ENCODE results near the gene NTN1.
"Not testable (repeated sequence)": the region's sequence is repeated elsewhere in the genome, so short reads cannot be mapped to it uniquely, and the experiment has no call there.

The NTN1 gene

GRCh38 chr17:9087921-9088320, 66.6 kb downstream of the NTN1 start:
- no peak for DNase-seq

DNA sequence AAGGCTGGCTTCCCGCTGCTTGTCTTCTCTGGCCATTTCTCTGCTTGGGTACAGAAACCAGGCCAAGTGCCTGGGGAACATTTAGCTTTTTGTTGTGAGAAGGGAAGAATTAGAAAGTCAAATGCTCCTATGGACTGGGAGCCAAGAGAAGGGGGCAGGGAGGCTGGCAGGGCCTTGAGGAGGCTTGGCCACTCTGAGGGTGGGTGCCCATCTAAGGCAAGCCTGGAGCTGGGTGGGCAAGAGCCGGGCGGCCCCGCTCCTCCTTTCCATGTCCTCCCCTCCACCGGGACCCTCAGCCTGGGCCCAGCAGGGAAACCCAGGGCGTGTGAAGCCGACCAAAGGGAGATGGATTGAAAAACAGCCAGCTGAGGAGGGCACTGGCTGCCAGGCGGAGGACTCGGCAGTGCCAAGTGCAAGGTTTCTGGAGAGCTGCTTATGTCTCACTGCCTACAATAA, 69.4 kb downstream of the NTN1 start:
- DNase-seq: no peak

DNA sequence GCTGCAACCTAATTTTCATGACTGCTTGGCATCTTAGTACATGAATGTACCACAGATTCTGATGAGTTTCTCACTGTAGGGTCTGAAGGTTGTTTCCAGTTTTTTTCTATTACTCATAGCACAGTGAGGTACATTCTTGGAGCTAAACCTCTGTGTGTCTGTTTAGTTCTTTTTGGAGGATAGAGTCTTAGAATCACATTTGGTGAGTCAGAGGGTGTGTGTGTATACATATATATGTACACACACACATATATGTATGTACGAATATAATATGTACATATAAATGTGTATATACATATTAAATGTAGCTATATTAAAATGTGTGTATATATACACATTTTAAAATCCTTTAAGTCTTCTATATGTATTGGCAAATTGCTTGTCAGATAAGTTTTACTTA, 72.9 kb downstream of the NTN1 start:
- DNase-seq: no peak

- no peak for DNase-seq
Measured at GRCh38 chr17:9095390-9095789, 74.1 kb downstream of the NTN1 start.

- no peak for DNase-seq
Measured at GRCh38 chr17:9098242-9098825, 77.0 kb downstream of the NTN1 start.

DNA sequence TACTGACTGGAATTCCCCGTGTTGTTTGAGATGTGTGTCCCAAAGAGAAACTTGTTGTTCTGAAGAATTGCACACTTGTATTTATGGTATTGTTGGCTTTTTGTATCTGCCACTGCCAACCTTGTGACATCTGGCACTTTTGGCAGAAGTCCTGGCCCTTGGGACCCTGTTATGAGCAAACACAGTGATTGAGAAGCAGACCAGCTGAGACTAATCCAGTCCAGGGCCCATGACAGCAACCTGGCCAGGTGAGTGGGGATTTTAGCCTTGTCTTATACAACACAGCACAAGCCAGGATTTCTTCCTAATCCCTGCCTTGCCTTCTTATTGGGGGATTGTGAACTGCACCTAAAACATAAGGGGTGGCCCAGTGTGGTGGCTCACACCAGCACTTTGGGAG, 80.0 kb downstream of the NTN1 start:
- DNase-seq: no peak

- DNase-seq: not testable (repeated sequence)
Measured at GRCh38 chr17:9103193-9103592, 81.9 kb downstream of the NTN1 start.

- DNase-seq: no peak
Measured at GRCh38 chr17:9104370-9105041, 83.2 kb downstream of the NTN1 start.

GRCh38 chr17:9105068-9105868, 84.0 kb downstream of the NTN1 start:
- no peak for DNase-seq

DNA sequence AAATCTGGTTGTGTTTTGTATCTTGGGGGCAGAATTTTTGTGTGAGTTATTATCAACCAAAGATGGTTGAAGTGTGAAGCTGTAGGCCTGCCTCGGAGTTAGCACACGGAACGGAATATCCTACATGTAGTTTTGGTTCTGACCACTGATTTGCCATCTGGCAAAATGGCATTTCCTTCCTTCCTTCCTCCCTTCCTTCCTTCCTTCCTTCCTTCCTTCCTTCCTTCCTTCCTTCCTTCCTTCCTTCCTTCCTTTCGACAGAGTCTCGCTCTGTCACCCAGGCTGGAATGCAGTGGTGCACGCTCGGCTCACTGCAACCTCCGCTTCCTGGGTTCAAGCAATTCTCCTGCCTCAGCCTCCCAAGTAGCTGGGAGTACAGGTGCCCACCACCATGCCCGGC, 85.0 kb downstream of the NTN1 start:
- DNase-seq: not testable (repeated sequence)

DNA sequence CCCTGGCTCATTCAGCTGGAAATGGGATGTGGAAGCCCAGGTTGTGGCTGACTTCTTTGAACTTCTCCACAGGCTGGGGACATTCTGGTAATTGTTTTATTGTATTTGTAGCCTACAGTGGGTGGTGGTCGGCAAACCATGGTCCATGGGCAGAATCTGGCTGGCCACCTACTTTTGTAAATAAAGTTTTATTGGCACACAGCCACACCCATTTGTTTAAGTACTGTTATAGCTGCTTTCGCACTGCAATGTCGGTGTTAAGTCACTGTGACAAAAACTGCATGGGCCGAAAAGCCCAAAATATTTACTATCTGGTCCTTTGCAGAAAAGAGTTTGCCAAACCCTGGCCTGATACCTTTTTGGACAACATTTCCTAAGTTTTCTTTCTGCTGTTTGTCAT, 86.2 kb downstream of the NTN1 start:
- DNase-seq: no peak

- DNase-seq: no peak
Measured at GRCh38 chr17:9108146-9108545, 86.8 kb downstream of the NTN1 start.

GRCh38 chr17:9109933-9110332, 88.6 kb downstream of the NTN1 start:
- no peak for DNase-seq

- no peak for DNase-seq
Measured at GRCh38 chr17:9110501-9110900, 89.2 kb downstream of the NTN1 start.

- DNase-seq: peak; percentile 76
Measured at GRCh38 chr17:9115214-9116191, 94.2 kb downstream of the NTN1 start.

- DNase-seq: no peak
Measured at GRCh38 chr17:9116311-9116835, 95.1 kb downstream of the NTN1 start.

GRCh38 chr17:9116861-9117568, 95.7 kb downstream of the NTN1 start:
- DNase-seq: no peak

GRCh38 chr17:9120471-9120870, 99.2 kb downstream of the NTN1 start:
- no peak for DNase-seq

DNA sequence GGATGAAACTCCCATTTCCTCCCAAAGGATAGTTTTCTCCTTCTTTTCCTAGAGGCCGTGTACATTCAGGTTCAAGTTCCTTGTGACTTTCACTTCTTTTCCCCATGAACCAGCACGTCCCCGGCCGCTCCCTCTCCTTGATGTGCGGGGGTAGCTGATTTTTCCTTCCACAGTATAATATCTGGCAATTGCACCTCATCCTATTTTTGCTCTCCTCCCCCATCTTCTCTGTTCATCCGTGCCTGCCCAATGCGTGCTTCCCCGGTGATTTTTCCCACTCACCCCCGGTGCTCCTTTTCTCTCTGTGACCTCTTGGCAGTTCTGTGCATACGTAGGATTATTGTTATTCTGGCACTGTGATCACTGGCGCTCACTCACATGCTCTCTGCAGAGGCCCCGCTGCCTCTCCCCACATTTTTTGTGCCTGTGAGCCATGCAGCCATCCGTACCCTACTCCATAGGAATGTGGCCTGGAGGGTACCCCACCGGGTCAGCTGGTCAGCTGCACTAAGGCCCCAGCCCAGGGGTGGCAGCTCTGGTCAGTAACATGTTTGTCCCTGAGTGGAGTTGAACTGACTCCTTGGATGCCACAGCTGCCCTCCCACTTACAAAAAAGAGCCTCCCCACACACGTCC, 100.0 kb downstream of the NTN1 start:
- no peak for DNase-seq

DNA sequence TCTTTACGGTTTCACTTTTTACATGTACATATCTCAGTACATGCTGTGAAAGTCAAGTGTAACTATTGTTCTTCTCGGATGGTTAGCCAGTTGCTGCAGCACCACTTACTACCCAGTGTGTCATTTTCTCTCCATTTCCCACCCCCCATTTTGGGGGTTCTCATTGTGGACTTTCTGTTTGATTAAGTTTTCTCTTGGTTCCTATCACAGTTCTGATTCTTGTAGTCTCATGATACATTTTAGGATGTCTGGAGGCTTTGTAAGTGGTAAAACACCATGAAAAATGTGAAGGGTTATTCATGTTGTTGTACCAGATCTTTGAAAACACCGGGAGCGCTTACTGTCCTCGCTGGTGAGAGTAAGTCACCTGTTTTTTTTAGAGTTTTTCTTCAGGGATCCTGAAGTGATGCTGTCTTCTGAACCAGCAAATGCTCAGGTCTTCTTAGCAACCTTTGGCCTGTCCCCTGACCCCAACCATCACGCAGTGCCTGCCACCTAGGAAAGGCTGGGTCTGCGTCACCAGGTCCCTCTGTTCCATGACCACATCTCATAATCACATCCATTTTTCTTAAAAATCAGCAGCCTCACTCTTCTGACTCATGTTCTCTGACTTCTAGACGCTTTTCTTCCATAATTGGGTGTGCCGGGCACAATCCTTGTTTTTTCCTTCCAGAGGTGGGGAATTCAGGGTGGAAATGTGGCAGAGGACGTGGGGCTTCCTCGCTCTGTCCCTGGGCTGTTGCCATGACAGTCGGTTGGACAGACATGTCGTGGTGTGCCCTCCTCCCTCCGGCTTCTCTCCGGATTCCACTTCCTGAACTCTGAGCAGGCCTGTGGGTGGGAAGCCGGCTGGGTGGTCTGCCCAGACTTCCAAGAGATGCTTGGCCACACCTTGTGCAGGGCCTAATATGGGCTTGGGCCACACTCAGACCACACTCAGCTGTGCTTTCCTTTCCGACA, 102.6 kb downstream of the NTN1 start:
- no peak for DNase-seq
